ENCODE measurements around the gene PHLDA3. TPM values are rescaled to one million over a fixed set of nuclear protein-coding genes. Genes with fewer than 3 reads are reported as not detected.

The PHLDA3 gene
- total RNA-seq, 1 donor from 2014 or later = 150 TPM

- Histone ChIP-seq H3K79me2 (ENCODE audit: insufficient read depth, low read length) (no peaks in the 10 kb centered on the region), H4K20me1 (ENCODE audit: insufficient read depth, low read length) (no peaks in the 10 kb centered on the region), H3K27me3 (ENCODE audit: insufficient read depth, low read length) (no peaks in the 10 kb centered on the region), H3K36me3 (ENCODE audit: insufficient read depth, low read length) (no peaks in the 10 kb centered on the region), H3K9me3 (ENCODE audit: insufficient read depth, low read depth, low read length) (peaks cover 5% of the 10 kb centered on the region), H3K4me3 (ENCODE audit: insufficient read depth, low read depth, low read length) (no peak overlapping the region), H2AFZ (ENCODE audit: low read depth, low read length) (no peak overlapping the region), H3K27ac (ENCODE audit: low read depth, low read length) (no peak overlapping the region), H3K4me1 (ENCODE audit: insufficient read depth, low read length) (no peaks in the 10 kb centered on the region), H3K9ac (ENCODE audit: low read length) (no peak overlapping the region), H3K4me2 (ENCODE audit: low read length) (no peak overlapping the region)
- Mint-ChIP-seq H3K9me3 (ENCODE audit: unreplicated experiment) (peaks cover 3% of the 10 kb centered on the region), H3K27me3 (ENCODE audit: low read depth, unreplicated experiment) (peaks cover 28% of the 10 kb centered on the region), H3K4me1 (ENCODE audit: low read depth, unreplicated experiment) (peaks cover 13% of the 10 kb centered on the region), H3K27ac (ENCODE audit: unreplicated experiment) (no peak overlapping the region), H3K36me3 (ENCODE audit: low read depth, unreplicated experiment) (no peaks in the 10 kb centered on the region), H3K4me3 (ENCODE audit: unreplicated experiment) (no peak overlapping the region)
- DNase-seq (ENCODE audit: low read depth) = no peak
- TF ChIP-seq CTCF (IDR thresholded peaks at IDR 0.05; ENCODE audit: insufficient read depth, low read depth, low read length) = no peak
- no peak for TF ChIP-seq EZH2 (IDR thresholded peaks at IDR 0.05; ENCODE audit: insufficient read depth, low read length)
- no peak for FAIRE-seq
Measured at GRCh38 chr1:201422436-201423030, 46.5 kb downstream of the PHLDA3 start.

GRCh38 chr1:201422026-201422425, 47.0 kb downstream of the PHLDA3 start:
- no peak for TF ChIP-seq EZH2 (IDR thresholded peaks at IDR 0.05; ENCODE audit: insufficient read depth, low read length)
- no peak for TF ChIP-seq CTCF (IDR thresholded peaks at IDR 0.05; ENCODE audit: insufficient read depth, low read depth, low read length)
- Histone ChIP-seq H3K27me3 (ENCODE audit: insufficient read depth, low read length) (no peaks in the 10 kb centered on the region), H4K20me1 (ENCODE audit: insufficient read depth, low read length) (no peaks in the 10 kb centered on the region), H3K27ac (ENCODE audit: low read depth, low read length) (no peak overlapping the region), H3K4me3 (ENCODE audit: insufficient read depth, low read depth, low read length) (no peak overlapping the region), H3K9ac (ENCODE audit: low read length) (no peak overlapping the region), H3K36me3 (ENCODE audit: insufficient read depth, low read length) (no peaks in the 10 kb centered on the region), H3K9me3 (ENCODE audit: insufficient read depth, low read depth, low read length) (peaks cover 5% of the 10 kb centered on the region), H3K4me2 (ENCODE audit: low read length) (no peak overlapping the region), H3K79me2 (ENCODE audit: insufficient read depth, low read length) (no peaks in the 10 kb centered on the region), H3K4me1 (ENCODE audit: insufficient read depth, low read length) (no peaks in the 10 kb centered on the region), H2AFZ (ENCODE audit: low read depth, low read length) (no peak overlapping the region)
- H3K36me3 Mint-ChIP-seq (ENCODE audit: low read depth, unreplicated experiment) = no peaks in the 10 kb centered on the region
- DNase-seq (ENCODE audit: low read depth) = no peak
- peaks cover 30% of the 10 kb centered on the region for H3K27me3 Mint-ChIP-seq (ENCODE audit: low read depth, unreplicated experiment)
- no peak for FAIRE-seq
- H3K9me3 Mint-ChIP-seq (ENCODE audit: unreplicated experiment) = peaks cover 3% of the 10 kb centered on the region
- peaks cover 13% of the 10 kb centered on the region for H3K4me1 Mint-ChIP-seq (ENCODE audit: low read depth, unreplicated experiment)
- H3K4me3 Mint-ChIP-seq (ENCODE audit: unreplicated experiment) = no peak overlapping the region
- H3K27ac Mint-ChIP-seq (ENCODE audit: unreplicated experiment) = no peak overlapping the region

DNA sequence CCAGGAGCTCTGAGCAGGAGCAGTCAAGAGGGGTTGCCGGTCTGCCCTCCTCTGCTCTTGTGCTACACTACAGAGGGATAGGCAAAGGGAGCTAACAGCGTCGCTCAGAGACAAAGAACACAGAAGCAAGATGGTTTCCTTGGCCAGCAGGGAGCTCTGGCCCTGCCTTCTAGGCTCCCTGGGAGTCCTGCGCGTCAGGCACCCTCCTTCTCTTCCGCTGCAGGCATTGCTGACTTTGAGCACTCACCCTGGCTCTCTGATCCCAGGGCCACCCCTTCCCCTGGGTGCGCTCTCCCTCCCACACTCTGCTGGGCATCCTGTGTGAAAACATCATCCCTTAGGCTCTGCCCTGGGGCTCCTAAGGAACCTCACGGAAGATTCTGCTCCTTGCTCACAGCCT, 47.9 kb downstream of the PHLDA3 start:
- no peak overlapping the region for H2AFZ ChIP-seq (ENCODE audit: low read depth, low read length)
- H3K9me3 ChIP-seq (ENCODE audit: insufficient read depth, low read depth, low read length) = peaks cover 5% of the 10 kb centered on the region
- DNase-seq (ENCODE audit: low read depth) (no peak), FAIRE-seq (no peak)
- no peak overlapping the region for H3K27ac ChIP-seq (ENCODE audit: low read depth, low read length)
- no peak overlapping the region for H3K27ac Mint-ChIP-seq (ENCODE audit: unreplicated experiment)
- peaks cover 5% of the 10 kb centered on the region for H3K27me3 ChIP-seq (ENCODE audit: insufficient read depth, low read length)
- peaks cover 13% of the 10 kb centered on the region for H3K4me1 Mint-ChIP-seq (ENCODE audit: low read depth, unreplicated experiment)
- no peak overlapping the region for H3K9ac ChIP-seq (ENCODE audit: low read length)
- peaks cover 3% of the 10 kb centered on the region for H3K9me3 Mint-ChIP-seq (ENCODE audit: unreplicated experiment)
- no peaks in the 10 kb centered on the region for H3K36me3 Mint-ChIP-seq (ENCODE audit: low read depth, unreplicated experiment)
- H3K36me3 ChIP-seq (ENCODE audit: insufficient read depth, low read length) = no peaks in the 10 kb centered on the region
- H3K4me2 ChIP-seq (ENCODE audit: low read length) = no peak overlapping the region
- TF ChIP-seq CTCF (IDR thresholded peaks at IDR 0.05; ENCODE audit: insufficient read depth, low read depth, low read length) (no peak), EZH2 (IDR thresholded peaks at IDR 0.05; ENCODE audit: insufficient read depth, low read length) (no peak)
- no peak overlapping the region for H3K4me3 ChIP-seq (ENCODE audit: insufficient read depth, low read depth, low read length)
- peaks cover 36% of the 10 kb centered on the region for H3K27me3 Mint-ChIP-seq (ENCODE audit: low read depth, unreplicated experiment)
- no peak overlapping the region for H3K4me3 Mint-ChIP-seq (ENCODE audit: unreplicated experiment)
- H4K20me1 ChIP-seq (ENCODE audit: insufficient read depth, low read length) = no peaks in the 10 kb centered on the region
- no peaks in the 10 kb centered on the region for H3K4me1 ChIP-seq (ENCODE audit: insufficient read depth, low read length)
- no peaks in the 10 kb centered on the region for H3K79me2 ChIP-seq (ENCODE audit: insufficient read depth, low read length)

Data from astrocyte (in vitro differentiated cells and primary cell).